ENCODE results near the gene SOAT1. TPM values are rescaled to one million over a fixed set of nuclear protein-coding genes. Genes with fewer than 3 reads are reported as not detected.

SOAT1 gene
- polyA plus RNA-seq, 2 of the 4 experiments (the other 2 are of a cell fraction): 19.0 to 62.1 TPM

- no peak for ATAC-seq
- DNase-seq (ENCODE audit: low read depth in 1 of 2, low spot score in 1 of 2): no peak
Observed at GRCh38 chr1:179247923-179248322, 45.7 kb upstream of the SOAT1 start.

GRCh38 chr1:179251675-179252074, 41.9 kb upstream of the SOAT1 start:
- DNase-seq (ENCODE audit: low read depth in 1 of 2, low spot score in 1 of 2) (peak in 1 of 2 experiments; percentile 59), ATAC-seq (peak; percentile 90 to 93), FAIRE-seq (no peak)
- no peak overlapping the region for H3K4me2 ChIP-seq
- H3K4me3 ChIP-seq: no peak overlapping the region
- peak; percentile 72 for TF ChIP-seq CTCF (IDR thresholded peaks at IDR 0.05)
- TF ChIP-seq HDAC2 (IDR thresholded peaks at IDR 0.05): no peak
- TF ChIP-seq SMC3 (IDR thresholded peaks at IDR 0.05): peak; percentile 76
- TF ChIP-seq CBX8 (IDR thresholded peaks at IDR 0.05): no peak
- TF ChIP-seq BHLHE40 (IDR thresholded peaks at IDR 0.05; ENCODE audit: low read depth, low read length): no peak
- no peak for TF ChIP-seq POLR2A (IDR thresholded peaks at IDR 0.05; ENCODE audit: low read length)
- no peak for TF ChIP-seq JUNB (IDR thresholded peaks at IDR 0.05)
- TF ChIP-seq CEBPB (IDR thresholded peaks at IDR 0.05): no peak
- TF ChIP-seq RAD21 (conservative IDR thresholded peaks at IDR 0.05 in 1 of 2, IDR thresholded peaks at IDR 0.05 in 1 of 2): peak; percentile 82
- TF ChIP-seq POLR2AphosphoS2 (conservative IDR thresholded peaks at IDR 0.05; ENCODE audit: low read length): no peak
- TF ChIP-seq HES2 (IDR thresholded peaks at IDR 0.05): no peak
- TF ChIP-seq HMGXB4 (CRISPR knock-in tag; IDR thresholded peaks at IDR 0.05; ENCODE audit: borderline replicate concordance): no peak
- WGBS (ENCODE audit: missing lambda C conversion rate): 0% methylated on average over 1 of the region's 1 CpG
- H3K4me1 ChIP-seq: no peaks in the 10 kb centered on the region
- ChIA-PET CTCF (interaction anchor here (0.5 to 3.5 kb wide), 30 partner anchors 9 to 719 kb away, joined by 3 to 44 read pairs (median 4); partner anchors contain the start of genes AXDND1 and SOAT1), POLR2A (no interaction called here)
- H3K27ac ChIP-seq: no peak overlapping the region
- no peaks in the 10 kb centered on the region for H3K9me3 ChIP-seq

More at GRCh38 chr1:179247923-179248322, 45.7 kb upstream of the SOAT1 start:
- H3K9me3 ChIP-seq: no peaks in the 10 kb centered on the region
- no peaks in the 10 kb centered on the region for H3K4me1 ChIP-seq
- WGBS (ENCODE audit: missing lambda C conversion rate): 69% methylated on average over 9 of the region's 9 CpGs
- no peak overlapping the region for H3K4me3 ChIP-seq
- POLR2A ChIA-PET: no interaction called here
- CTCF ChIA-PET: interaction anchor here (0.9 to 2.9 kb wide), 3 partner anchors 44 to 562 kb away, joined by 3 to 10 read pairs (median 5); no protein-coding TSS in a partner anchor
- no peak overlapping the region for H3K27ac ChIP-seq
- no peak for FAIRE-seq
- no peak for TF ChIP-seq CBX8 (IDR thresholded peaks at IDR 0.05)
- TF ChIP-seq ESRRA (IDR thresholded peaks at IDR 0.05; ENCODE audit: borderline replicate concordance, low read length): no peak
- no peak for TF ChIP-seq CEBPB (IDR thresholded peaks at IDR 0.05)
- no peak for TF ChIP-seq CHD4 (IDR thresholded peaks at IDR 0.05; ENCODE audit: borderline replicate concordance)
- no peak for TF ChIP-seq BHLHE40 (IDR thresholded peaks at IDR 0.05; ENCODE audit: low read depth, low read length)
- TF ChIP-seq PHF8 (IDR thresholded peaks at IDR 0.05; ENCODE audit: borderline replicate concordance, low read depth): no peak
- no peak for TF ChIP-seq KDM1A (IDR thresholded peaks at IDR 0.05; ENCODE audit: low read depth)
- no peak for TF ChIP-seq USF2 (IDR thresholded peaks at IDR 0.05)
- TF ChIP-seq MAZ (IDR thresholded peaks at IDR 0.05; ENCODE audit: borderline replicate concordance, low read depth, low read length): no peak
- TF ChIP-seq TFCP2L1 (CRISPR knock-in tag; IDR thresholded peaks at IDR 0.05): no peak
- TF ChIP-seq POLR2AphosphoS2 (conservative IDR thresholded peaks at IDR 0.05; ENCODE audit: low read length): no peak
- no peak for TF ChIP-seq MAFK (IDR thresholded peaks at IDR 0.05; ENCODE audit: partially characterized antibody)
- no peak for TF ChIP-seq RARB (CRISPR knock-in tag; IDR thresholded peaks at IDR 0.05)
- TF ChIP-seq E2F6 (IDR thresholded peaks at IDR 0.05; ENCODE audit: borderline replicate concordance, low read depth): no peak
- no peak for TF ChIP-seq SREBF2 (IDR thresholded peaks at IDR 0.05)
- no peak overlapping the region for H3K4me2 ChIP-seq
